K562 (cell line): ENCODE results near the gene EVI5. TPM values are rescaled to one million over a fixed set of nuclear protein-coding genes. Genes with fewer than 3 reads are reported as not detected.
"Not testable (repeated sequence)": the region's sequence is repeated elsewhere in the genome, so short reads cannot be mapped to it uniquely, and the experiment has no call there.

Source experiments
- ATAC-seq: fragments of 200-7000 bp; cut with Tn5 transposase; 3 replicates; pipeline ENCODE4 v1.9.1; 2020; ENCODE audit warnings: moderate library complexity
- BruUV-seq: library from RNA; stranded (reverse); fragments of 400-500 nt; replicated peaks from 2 replicates; lab custom pipeline; 2021; lab: Mats Ljungman, UMichigan
- CTCF ChIA-PET: fragments of 300-600 bp; formaldehyde crosslinking; extraction: SDS; loops from one replicate; lab custom pipeline; 2021; ENCODE audit warnings: low intra/inter-chr PET ratio; lab: Yijun Ruan, JAX
- POLR2A ChIA-PET: fragments of 300-600, 350-650 bp; sonication (Branson Sonifier 250); formaldehyde crosslinking; extraction: SDS; loops from one replicate; lab custom pipeline; 2021; ENCODE audit warnings: antibody characterized with exemption, inconsistent platforms; lab: Yijun Ruan, JAX
- DNase-seq, 4 experiments: peaks; one replicate each; pipeline versions ENCODE4 v3.0.0 to v3.0.0-alpha.2; 2011 to 2018; ENCODE audit warnings: low spot score in 3 of 4, mixed read lengths in 3 of 4; ENCODE audit errors: extremely low read depth in 1 of 4
- FAIRE-seq: peaks from 2 replicates; lab custom pipeline; 2011; peaks lifted over from hg19 to GRCh38; lab: Jason Lieb, UNC
- H2AFZ ChIP-seq: 2 replicates; pipeline ENCODE4 v1.6.0; 2011; ENCODE audit warnings: low read depth, low read length, control low read depth, inconsistent platforms
- H3K27ac ChIP-seq: fragments of 200-600 bp; 3 replicates; pipeline ENCODE4 v1.8.0; 2011; ENCODE audit warnings: low read depth, mild to moderate bottlenecking, control low read depth, inconsistent platforms, low read length, moderate library complexity, mixed read lengths; ENCODE audit errors: extremely low read depth
- H3K27me3 ChIP-seq, 2 experiments: fragments of 300-600 bp in 1 of 2; 2 replicates in 1 of 2; 3 replicates in 1 of 2; pipeline versions ENCODE4 v1.6.0 to v1.8.0; 2011; ENCODE audit warnings: inconsistent platforms in 2 of 2, low read length in 2 of 2, mild to moderate bottlenecking in 1 of 2, mixed read lengths in 1 of 2, moderate library complexity in 1 of 2; ENCODE audit not compliant: control insufficient read depth in 2 of 2, insufficient read depth in 2 of 2
- H3K36me3 ChIP-seq: fragments of 300-600 bp; 3 replicates; pipeline ENCODE4 v1.8.0; 2011; ENCODE audit warnings: mild to moderate bottlenecking, low read length, inconsistent platforms; ENCODE audit not compliant: control insufficient read depth, insufficient read depth
- H3K4me1 ChIP-seq, 2 experiments: fragments of 200-600 bp in 1 of 2; replicated peaks in 1 of 2; 2 replicates in 1 of 2; 3 replicates in 1 of 2; pipeline versions ENCODE4 v1.5.1 to v1.8.0; 2011; ENCODE audit warnings: inconsistent platforms in 2 of 2, low read length in 2 of 2, mild to moderate bottlenecking in 1 of 2, mixed read lengths in 1 of 2, moderate library complexity in 1 of 2; ENCODE audit not compliant: control insufficient read depth in 2 of 2, insufficient read depth in 2 of 2
- H3K4me2 ChIP-seq: 2 replicates; pipeline ENCODE4 v1.6.1; 2011; ENCODE audit warnings: low read length, control low read depth, inconsistent platforms, mixed read lengths; ENCODE audit not compliant: insufficient read depth
- H3K4me3 ChIP-seq: fragments of 200-600 bp; sonication (generic), shearing (Covaris generic); 2 replicates; pipeline ENCODE4 v1.5.1; 2016; ENCODE audit warnings: control low read depth, inconsistent platforms
- H3K79me2 ChIP-seq: fragments of 200-600 bp; 3 replicates; pipeline ENCODE4 v1.8.0; 2011; ENCODE audit warnings: low read length, inconsistent platforms; ENCODE audit not compliant: control insufficient read depth, insufficient read depth
- H3K9ac ChIP-seq, 2 experiments: 2 replicates each; pipeline versions ENCODE4 v1.6.0 to v1.6.1; 2011; ENCODE audit warnings: low read depth in 2 of 2, low read length in 2 of 2, control low read depth in 1 of 2, inconsistent platforms in 1 of 2, mild to moderate bottlenecking in 1 of 2, mixed read lengths in 1 of 2; ENCODE audit not compliant: insufficient read depth in 1 of 2
- H3K9me1 ChIP-seq: one replicate; pipeline ENCODE4 v1.6.0; 2011; ENCODE audit warnings: inconsistent platforms, mild to moderate bottlenecking, low read length, moderate library complexity; ENCODE audit not compliant: control insufficient read depth, insufficient read depth
- H3K9me3 ChIP-seq: replicated peaks from 2 replicates; pipeline ENCODE4 v1.5.1; 2011; ENCODE audit warnings: low read depth, low read length, inconsistent platforms; ENCODE audit not compliant: control insufficient read depth, insufficient read depth
- H4K20me1 ChIP-seq: replicated peaks from 2 replicates; pipeline ENCODE4 v1.6.1; 2011; ENCODE audit warnings: low read length, inconsistent platforms, mixed read lengths; ENCODE audit not compliant: control insufficient read depth, insufficient read depth
- AFF4 ChIP-seq: sonication (generic); formaldehyde crosslinking; IDR thresholded peaks from 2 replicates; pipeline ENCODE4 v1.8.0; 2023; ENCODE audit warnings: mild to moderate bottlenecking, missing genetic modification reagents
- E2F6 ChIP-seq, 2 experiments: IDR thresholded peaks; 2 replicates each; pipeline ENCODE4 v1.6.1; 2011; ENCODE audit warnings: borderline replicate concordance in 1 of 2, control low read depth in 1 of 2, low read depth in 1 of 2, low read length in 1 of 2, mild to moderate bottlenecking in 1 of 2, mixed read lengths in 1 of 2, moderate library complexity in 1 of 2; ENCODE audit not compliant: insufficient read depth in 1 of 2, insufficient read length in 1 of 2, poor library complexity in 1 of 2, severe bottlenecking in 1 of 2; ENCODE audit errors: extremely low read depth in 1 of 2
- JUN ChIP-seq, 2 experiments: sonication (generic) in 1 of 2; formaldehyde crosslinking in 1 of 2; IDR thresholded peaks; 2 replicates each; pipeline versions ENCODE4 v1.6.1 to v1.8.0; 2012 to 2022; ENCODE audit warnings: borderline replicate concordance in 2 of 2, mild to moderate bottlenecking in 2 of 2, improper control_type of control experiment in 1 of 2, low read depth in 1 of 2, low read length in 1 of 2, missing genetic modification reagents in 1 of 2
- MBD1 ChIP-seq: fragments of 250-450 bp; sonication (Bioruptor Pico); IDR thresholded peaks from 2 replicates; pipeline ENCODE4 v1.8.0; 2022; ENCODE audit warnings: inconsistent platforms
- ZNF785 ChIP-seq: fragments of 250-450 bp; sonication (Bioruptor Pico); IDR thresholded peaks from 2 replicates; pipeline ENCODE4 v1.4.0; 2020; ENCODE audit warnings: mild to moderate bottlenecking
- WGBS: fragments of 100-300 bp; shearing (Covaris generic); methylation state at CpG from one replicate; pipeline ENCODE4 v1.1.6; 2016; ENCODE audit warnings: low coverage, mixed read lengths; ENCODE audit not compliant: insufficient coverage; ENCODE audit errors: missing lambda C conversion rate; 5-methylcytosine and 5-hydroxymethylcytosine counted together
- in situ Hi-C: fragments of 300-500 bp; cut with MboI; formaldehyde crosslinking; loops from 4 replicates; pipeline ENCODE4 v1.15.0; 2018; ENCODE audit warnings: inconsistent platforms, mixed read lengths
- intact Hi-C: fragments of 100-400 bp; cut with micrococcal nuclease; formaldehyde crosslinking; loops from 2 replicates; pipeline ENCODE4 v1.14.2; 2022
- polyA plus RNA-seq, 8 experiments: library from polyadenylated mRNA; depleted of rRNA in 4 of 8; stranded (reverse) in 5 of 8; unstranded in 3 of 8; fragments of >200 nt; fragmentation: Nextera tagmentation in 2 of 8; fragmentation: Illumina TruSeq in 1 of 8; extraction: Ambion mirVana in 2 of 8; extraction: Trizol in 1 of 8; gene quantifications; 2 replicates each; pipeline versions ENCODE4 v1.2.1 to v1.2.3, GENCODE V29; 2011 to 2014; ENCODE audit warnings: inconsistent platforms in 1 of 8, missing spikeins in 1 of 8
- total RNA-seq, 7 experiments: library from RNA; depleted of rRNA in 6 of 7; stranded (reverse); fragments of >200 nt in 6 of 7; fragmentation: Illumina TruSeq in 2 of 7; extraction: Trizol in 2 of 7; gene quantifications; 2 replicates each; pipeline versions ENCODE4 v1.2.1 to v1.2.3, GENCODE V29; 2011 to 2021; ENCODE audit warnings: low replicate concordance in 1 of 7

The EVI5 gene
- total and polyA plus RNA-seq, 9 of the 15 experiments (the other 6 are each of a cell fraction or from before 2014, with no cell fraction given), result 1.7 to 50.1 (median 13.7) TPM

GRCh38 chr1:92728697-92729096 lies 56.2 kb downstream of the EVI5 start (continued):
- TF ChIP-seq AFF4 (CRISPR knock-in tag), result no peak
- TF ChIP-seq E2F6 (IDR thresholded peaks at IDR 0.05; ENCODE audit: borderline replicate concordance in 1 of 2, extremely low read depth in 1 of 2, insufficient read depth in 1 of 2, insufficient read length in 1 of 2, low read depth in 1 of 2, low read length in 1 of 2, poor library complexity in 1 of 2, severe bottlenecking in 1 of 2), result no peak
- no peak for TF ChIP-seq JUN (IDR thresholded peaks at IDR 0.05; ENCODE audit: borderline replicate concordance, low read depth, low read length)
- no peak for TF ChIP-seq JUN (CRISPR knock-in tag; IDR thresholded peaks at IDR 0.05; ENCODE audit: borderline replicate concordance)
- TF ChIP-seq MBD1, result no peak
- no peak for TF ChIP-seq ZNF785 (CRISPR knock-in tag)

GRCh38 chr1:92723713-92724112 lies 61.2 kb downstream of the EVI5 start:
- CTCF ChIA-PET, H3K79me2 ChIP-seq, H3K4me1 ChIP-seq, H3K27ac ChIP-seq, H3K9ac ChIP-seq, H3K4me3 ChIP-seq, BruUV-seq, H3K4me2 ChIP-seq, ATAC-seq, FAIRE-seq, H3K36me3 ChIP-seq, H3K27me3 ChIP-seq, H2AFZ ChIP-seq, intact Hi-C loops, POLR2A ChIA-PET, DNase-seq, H4K20me1 ChIP-seq, H3K9me1 ChIP-seq, H3K9me3 ChIP-seq, in situ Hi-C loops: not testable (repeated sequence)
- 81% methylated on average over 9 of the region's 9 CpGs for WGBS
